ENCODE results near the gene HOXD3.

DNA sequence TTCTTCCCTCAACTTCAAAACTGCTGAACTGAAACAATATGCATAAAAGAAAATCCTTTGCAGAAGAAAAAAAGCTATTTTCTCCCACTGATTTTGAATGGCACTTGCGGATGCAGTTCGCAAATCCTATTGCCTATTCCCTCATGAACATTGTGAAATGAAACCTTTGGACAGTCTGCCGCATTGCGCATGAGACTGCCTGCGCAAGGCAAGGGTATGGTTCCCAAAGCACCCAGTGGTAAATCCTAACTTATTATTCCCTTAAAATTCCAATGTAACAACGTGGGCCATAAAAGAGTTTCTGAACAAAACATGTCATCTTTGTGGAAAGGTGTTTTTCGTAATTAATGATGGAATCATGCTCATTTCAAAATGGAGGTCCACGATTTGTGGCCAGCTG is 19.2 kb upstream of the HOXD3 start:
- TF ChIP-seq, protein P1, sequence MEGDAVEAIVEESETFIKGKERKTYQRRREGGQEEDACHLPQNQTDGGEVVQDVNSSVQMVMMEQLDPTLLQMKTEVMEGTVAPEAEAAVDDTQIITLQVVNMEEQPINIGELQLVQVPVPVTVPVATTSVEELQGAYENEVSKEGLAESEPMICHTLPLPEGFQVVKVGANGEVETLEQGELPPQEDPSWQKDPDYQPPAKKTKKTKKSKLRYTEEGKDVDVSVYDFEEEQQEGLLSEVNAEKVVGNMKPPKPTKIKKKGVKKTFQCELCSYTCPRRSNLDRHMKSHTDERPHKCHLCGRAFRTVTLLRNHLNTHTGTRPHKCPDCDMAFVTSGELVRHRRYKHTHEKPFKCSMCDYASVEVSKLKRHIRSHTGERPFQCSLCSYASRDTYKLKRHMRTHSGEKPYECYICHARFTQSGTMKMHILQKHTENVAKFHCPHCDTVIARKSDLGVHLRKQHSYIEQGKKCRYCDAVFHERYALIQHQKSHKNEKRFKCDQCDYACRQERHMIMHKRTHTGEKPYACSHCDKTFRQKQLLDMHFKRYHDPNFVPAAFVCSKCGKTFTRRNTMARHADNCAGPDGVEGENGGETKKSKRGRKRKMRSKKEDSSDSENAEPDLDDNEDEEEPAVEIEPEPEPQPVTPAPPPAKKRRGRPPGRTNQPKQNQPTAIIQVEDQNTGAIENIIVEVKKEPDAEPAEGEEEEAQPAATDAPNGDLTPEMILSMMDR (IDR thresholded peaks at IDR 0.05; ENCODE audit: low read length): no peak
- TF ChIP-seq EZH2phosphoT487 (IDR thresholded peaks at IDR 0.05; ENCODE audit: low read length): no peak
